Astrocyte (in vitro differentiated cells and primary cell): Measurements from ENCODE around the gene PRKCE.

ENCODE experiments used
- CTCF ChIP-seq: IDR thresholded peaks from 2 replicates; pipeline ENCODE4 v1.5.1; 2011; ENCODE audit warnings: low read depth, mild to moderate bottlenecking, inconsistent platforms, low read length, moderate library complexity; ENCODE audit not compliant: insufficient read depth
- EZH2 ChIP-seq: IDR thresholded peaks from 2 replicates; pipeline ENCODE4 v1.6.1; 2012; ENCODE audit warnings: mild to moderate bottlenecking, low read length, inconsistent platforms; ENCODE audit not compliant: insufficient read depth

GRCh38 chr2:46091961-46092667, 440.6 kb downstream of the PRKCE start:
- TF ChIP-seq CTCF (no peak), EZH2 (no peak)
